Endometrium (tissue), 2 donors: Measurements from ENCODE around the gene NDUFS7.
A peak's percentile ranks its signal among the peaks of the same experiment; 100 is the strongest.

Source experiments
- FAIRE-seq: peaks from 2 replicates; lab custom pipeline; 2012; peaks lifted over from hg19 to GRCh38; lab: Jason Lieb, UNC
- donor health status: control.
- donor health status: control.

Gene NDUFS7

GRCh38 chr19:1383312-1384084 lies at the start of gene NDUFS7:
NDUFS7 (plus strand) TSS chr19:1383907; CDS start chr19:1383927, 20 bp downstream.
- no peak for FAIRE-seq

- no peak for FAIRE-seq
Observed at GRCh38 chr19:1336079-1336684, 47.5 kb upstream of the NDUFS7 start.

- FAIRE-seq = no peak
Observed at GRCh38 chr19:1340681-1341469, 42.8 kb upstream of the NDUFS7 start.

- no peak for FAIRE-seq
Observed at GRCh38 chr19:1343041-1343440, 40.7 kb upstream of the NDUFS7 start.

GRCh38 chr19:1349211-1349610 lies 34.5 kb upstream of the NDUFS7 start:
- no peak for FAIRE-seq

- FAIRE-seq = no peak
Observed at GRCh38 chr19:1350867-1351266, 32.8 kb upstream of the NDUFS7 start.

- no peak for FAIRE-seq
Observed at GRCh38 chr19:1351381-1351851, 32.3 kb upstream of the NDUFS7 start.

- FAIRE-seq = no peak
Observed at GRCh38 chr19:1353144-1353543, 30.6 kb upstream of the NDUFS7 start.

- no peak for FAIRE-seq
Observed at GRCh38 chr19:1354970-1355567, 28.6 kb upstream of the NDUFS7 start.

GRCh38 chr19:1355568-1356507 lies 27.9 kb upstream of the NDUFS7 start:
- FAIRE-seq = no peak

- peak; percentile 50 for FAIRE-seq
Observed at GRCh38 chr19:1356508-1356865, 27.2 kb upstream of the NDUFS7 start.

GRCh38 chr19:1357531-1358109 lies 26.1 kb upstream of the NDUFS7 start:
- no peak for FAIRE-seq

GRCh38 chr19:1360126-1360817 lies 23.4 kb upstream of the NDUFS7 start:
- FAIRE-seq = no peak

- FAIRE-seq = peak; percentile 96
Observed at GRCh38 chr19:1360818-1361461, 22.8 kb upstream of the NDUFS7 start.

- no peak for FAIRE-seq
Observed at GRCh38 chr19:1361601-1362386, 21.9 kb upstream of the NDUFS7 start.

- no peak for FAIRE-seq
Observed at GRCh38 chr19:1362387-1363257, 21.1 kb upstream of the NDUFS7 start.

GRCh38 chr19:1363599-1363998 lies 20.1 kb upstream of the NDUFS7 start:
- FAIRE-seq = no peak
